ENCODE results near the gene SMIM36. TPM values are rescaled to one million over a fixed set of nuclear protein-coding genes. Genes with fewer than 3 reads are reported as not detected.

SMIM36 gene
- total RNA-seq, 3 donors from 2014 or later = not detected

- intact Hi-C loops (cut with DNase I; ENCODE audit: low total_unique reads) = no loop called here
- no peak for DNase-seq (ENCODE audit: low spot score in 2 of 2)
- H3K36me3 ChIP-seq = no peaks in the 10 kb centered on the region
- no peaks in the 10 kb centered on the region for H3K4me1 ChIP-seq
- no peak overlapping the region for H3K27ac ChIP-seq
- TF ChIP-seq POLR2AphosphoS5 (IDR thresholded peaks at IDR 0.05) (no peak), POLR2A (IDR thresholded peaks at IDR 0.05) (no peak), CTCF (IDR thresholded peaks at IDR 0.05) (no peak)
- H3K27me3 ChIP-seq = no peaks in the 10 kb centered on the region
- no peaks in the 10 kb centered on the region for H3K9me3 ChIP-seq
- no peak overlapping the region for H3K4me3 ChIP-seq
These were observed 34.6 kb upstream of the SMIM36 start for GRCh38 chr17:55545806-55546205.

GRCh38 chr17:55543709-55544108 lies 32.5 kb upstream of the SMIM36 start:
- TF ChIP-seq CTCF (IDR thresholded peaks at IDR 0.05) = no peak
- no peak for TF ChIP-seq POLR2AphosphoS5 (IDR thresholded peaks at IDR 0.05)
- no peak for TF ChIP-seq POLR2A (IDR thresholded peaks at IDR 0.05)
- no peaks in the 10 kb centered on the region for H3K36me3 ChIP-seq
- no peaks in the 10 kb centered on the region for H3K4me1 ChIP-seq
- intact Hi-C loops (cut with DNase I; ENCODE audit: low total_unique reads) = no loop called here
- no peaks in the 10 kb centered on the region for H3K27me3 ChIP-seq
- H3K27ac ChIP-seq = no peak overlapping the region
- H3K9me3 ChIP-seq = no peaks in the 10 kb centered on the region
- no peak for DNase-seq (ENCODE audit: low spot score in 2 of 2)
- H3K4me3 ChIP-seq = no peak overlapping the region

- intact Hi-C loops (cut with DNase I; ENCODE audit: low total_unique reads) = no loop called here
These were observed 29.3 kb upstream of the SMIM36 start for GRCh38 chr17:55540414-55541091.

GRCh38 chr17:55536205-55536604 lies 25.0 kb upstream of the SMIM36 start:
- intact Hi-C loops (cut with DNase I; ENCODE audit: low total_unique reads) = no loop called here
- TF ChIP-seq CTCF (IDR thresholded peaks at IDR 0.05) = no peak
- TF ChIP-seq POLR2AphosphoS5 (IDR thresholded peaks at IDR 0.05) = no peak
- no peak for TF ChIP-seq POLR2A (IDR thresholded peaks at IDR 0.05)
- no peaks in the 10 kb centered on the region for H3K27me3 ChIP-seq
- H3K4me3 ChIP-seq = no peak overlapping the region
- DNase-seq (ENCODE audit: low spot score in 2 of 2) = no peak
- no peaks in the 10 kb centered on the region for H3K4me1 ChIP-seq
- no peaks in the 10 kb centered on the region for H3K36me3 ChIP-seq
- H3K27ac ChIP-seq = no peak overlapping the region
- no peaks in the 10 kb centered on the region for H3K9me3 ChIP-seq

More at GRCh38 chr17:55540414-55541091, 29.3 kb upstream of the SMIM36 start:
- DNase-seq (ENCODE audit: low spot score in 2 of 2) = no peak
- no peak overlapping the region for H3K27ac ChIP-seq
- no peak for TF ChIP-seq POLR2AphosphoS5 (IDR thresholded peaks at IDR 0.05)
- H3K4me1 ChIP-seq = no peaks in the 10 kb centered on the region
- no peaks in the 10 kb centered on the region for H3K27me3 ChIP-seq
- no peaks in the 10 kb centered on the region for H3K36me3 ChIP-seq
- H3K9me3 ChIP-seq = no peaks in the 10 kb centered on the region
- no peak overlapping the region for H3K4me3 ChIP-seq

GRCh38 chr17:55533608-55534007 lies 22.4 kb upstream of the SMIM36 start:
- TF ChIP-seq CTCF (IDR thresholded peaks at IDR 0.05) (no peak), POLR2AphosphoS5 (IDR thresholded peaks at IDR 0.05) (no peak), POLR2A (IDR thresholded peaks at IDR 0.05) (no peak)
- H3K36me3 ChIP-seq = no peaks in the 10 kb centered on the region
- no peak for DNase-seq (ENCODE audit: low spot score in 2 of 2)
- no peak overlapping the region for H3K27ac ChIP-seq
- H3K9me3 ChIP-seq = no peaks in the 10 kb centered on the region
- intact Hi-C loops (cut with DNase I; ENCODE audit: low total_unique reads) = no loop called here
- H3K4me3 ChIP-seq = no peak overlapping the region
- H3K4me1 ChIP-seq = no peaks in the 10 kb centered on the region
- H3K27me3 ChIP-seq = no peaks in the 10 kb centered on the region
